HG03442 (cell line): Measurements from ENCODE around the gene PDE4D.
"Not testable (repeated sequence)": the region's sequence is repeated elsewhere in the genome, so short reads cannot be mapped to it uniquely, and the experiment has no call there.

Experiments
- ATAC-seq: cut with Tn5 transposase; IDR thresholded peaks from one replicate; pipeline ENCODE4 v1.9.1; 2021; ENCODE audit warnings: mild to moderate bottlenecking, moderate library complexity; ENCODE audit not compliant: unreplicated experiment

PDE4D gene

GRCh38 chr5:59800347-59800893 lies 93.1 kb downstream of the PDE4D start:
- ATAC-seq, result no peak

GRCh38 chr5:59799668-59800346 lies 93.7 kb downstream of the PDE4D start:
- peak; percentile 52 for ATAC-seq

- peak; percentile 80 for ATAC-seq
Measured at GRCh38 chr5:59798862-59799667, 94.5 kb downstream of the PDE4D start.

GRCh38 chr5:59795141-59795540 lies 98.4 kb downstream of the PDE4D start:
- ATAC-seq, result no peak

GRCh38 chr5:59792983-59793585 lies 100.4 kb downstream of the PDE4D start:
- ATAC-seq, result no peak

GRCh38 chr5:59791617-59792016 lies 101.9 kb downstream of the PDE4D start:
- ATAC-seq, result no peak

- ATAC-seq, result peak; percentile 11
Measured at GRCh38 chr5:59790776-59791475, 102.6 kb downstream of the PDE4D start.

- ATAC-seq, result peak; percentile 70
Measured at GRCh38 chr5:59790376-59790775, 103.2 kb downstream of the PDE4D start.

GRCh38 chr5:59789894-59790293 lies 103.6 kb downstream of the PDE4D start:
- ATAC-seq, result no peak

- no peak for ATAC-seq
Measured at GRCh38 chr5:59789197-59789596, 104.3 kb downstream of the PDE4D start.

- ATAC-seq, result no peak
Measured at GRCh38 chr5:59786334-59786805, 107.2 kb downstream of the PDE4D start.

- no peak for ATAC-seq
Measured at GRCh38 chr5:59785676-59786333, 107.7 kb downstream of the PDE4D start.

- ATAC-seq, result not testable (repeated sequence)
Measured at GRCh38 chr5:59784708-59785107, 108.8 kb downstream of the PDE4D start.

- no peak for ATAC-seq
Measured at GRCh38 chr5:59783264-59783663, 110.3 kb downstream of the PDE4D start.

GRCh38 chr5:59782856-59783255 lies 110.7 kb downstream of the PDE4D start:
- no peak for ATAC-seq

GRCh38 chr5:59779453-59779852 lies 114.1 kb downstream of the PDE4D start:
- ATAC-seq, result no peak

- no peak for ATAC-seq
Measured at GRCh38 chr5:59777028-59777427, 116.5 kb downstream of the PDE4D start.

GRCh38 chr5:59773294-59773693 lies 120.2 kb downstream of the PDE4D start:
- no peak for ATAC-seq

GRCh38 chr5:59772757-59773156 lies 120.8 kb downstream of the PDE4D start:
- ATAC-seq, result no peak

GRCh38 chr5:59772206-59772605 lies 121.3 kb downstream of the PDE4D start:
- ATAC-seq, result no peak
